Activated CD4-positive, alpha-beta T cell treated with anti-CD3 and anti-CD28 coated beads, Interleukin-2, amount 10 ng/mL, durations not matched to agents 7 days and 5 days (primary cell): ENCODE data around the gene SNX27. TPM values are rescaled to one million over a fixed set of nuclear protein-coding genes. Genes with fewer than 3 reads are reported as not detected.
"Not testable (repeated sequence)": the region's sequence is repeated elsewhere in the genome, so short reads cannot be mapped to it uniquely, and the experiment has no call there.

Source experiments
- CTCF ChIA-PET: fragments of 350-600 bp; sonication (Branson Sonifier 250); formaldehyde crosslinking; loops from one replicate; lab custom pipeline; 2021; ENCODE audit warnings: antibody characterized with exemption; lab: Charles Lee
- POLR2A ChIA-PET: fragments of 350-600 bp; sonication (Branson Sonifier 250); formaldehyde crosslinking; loops from one replicate; lab custom pipeline; 2021; ENCODE audit warnings: antibody characterized with exemption; lab: Charles Lee
- DNase-seq: peaks from one replicate; pipeline ENCODE4 v3.0.0-alpha.2; 2020
- H3K27ac Mint-ChIP-seq: one replicate; pipeline ENCODE4 v1.8.0; 2021; ENCODE audit warnings: mild to moderate bottlenecking, moderate library complexity, mixed read lengths
- H3K27me3 Mint-ChIP-seq: one replicate; pipeline ENCODE4 v1.8.0; 2021; ENCODE audit warnings: mixed read lengths
- H3K36me3 Mint-ChIP-seq: one replicate; pipeline ENCODE4 v1.8.0; 2021; ENCODE audit warnings: low read depth, mixed read lengths
- H3K4me1 Mint-ChIP-seq: one replicate; pipeline ENCODE4 v1.8.0; 2021; ENCODE audit warnings: mixed read lengths
- H3K4me3 Mint-ChIP-seq: one replicate; pipeline ENCODE4 v1.8.0; 2021; ENCODE audit warnings: mild to moderate bottlenecking, moderate library complexity, mixed read lengths
- H3K9me3 Mint-ChIP-seq: one replicate; pipeline ENCODE4 v1.8.0; 2021; ENCODE audit warnings: mixed read lengths
- total RNA-seq, 2 experiments: library from RNA; stranded (reverse); gene quantifications; one replicate each; pipeline ENCODE4 v1.2.3, GENCODE V29; 2021

The SNX27 gene
- total RNA-seq, 2 experiments from 2014 or later: 24.5 to 25.1 TPM

GRCh38 chr1:151624783-151625182 is 12.9 kb downstream of the SNX27 start:
- no peak overlapping the region for H3K27ac Mint-ChIP-seq
- H3K36me3 Mint-ChIP-seq: peaks cover 6% of the 10 kb centered on the region
- CTCF ChIA-PET: interaction anchor here (1.2 to 2.1 kb wide), 3 partner anchors 9 to 196 kb away, joined by 3 to 4 read pairs (median 3); no protein-coding TSS in a partner anchor
- no peak overlapping the region for H3K4me3 Mint-ChIP-seq
- H3K9me3 Mint-ChIP-seq: no peaks in the 10 kb centered on the region
- peaks cover 13% of the 10 kb centered on the region for H3K4me1 Mint-ChIP-seq
- POLR2A ChIA-PET: no interaction called here
- no peak for DNase-seq
- no peaks in the 10 kb centered on the region for H3K27me3 Mint-ChIP-seq

GRCh38 chr1:151626740-151627334 is 15.0 kb downstream of the SNX27 start:
- Mint-ChIP-seq H3K4me3 (no peak overlapping the region), H3K9me3 (no peaks in the 10 kb centered on the region), H3K27me3 (no peaks in the 10 kb centered on the region), H3K27ac (no peak overlapping the region), H3K36me3 (peaks cover 6% of the 10 kb centered on the region), H3K4me1 (peaks cover under 1% of the 10 kb centered on the region)
- CTCF ChIA-PET: no interaction called here
- DNase-seq: no peak
- POLR2A ChIA-PET: no interaction called here

GRCh38 chr1:151629278-151629677 is 17.4 kb downstream of the SNX27 start:
- no peaks in the 10 kb centered on the region for H3K4me1 Mint-ChIP-seq
- peaks cover 6% of the 10 kb centered on the region for H3K36me3 Mint-ChIP-seq
- H3K9me3 Mint-ChIP-seq: no peaks in the 10 kb centered on the region
- CTCF ChIA-PET: no interaction called here
- no peak for DNase-seq
- no peaks in the 10 kb centered on the region for H3K27me3 Mint-ChIP-seq
- no peak overlapping the region for H3K4me3 Mint-ChIP-seq
- POLR2A ChIA-PET: no interaction called here
- no peak overlapping the region for H3K27ac Mint-ChIP-seq

GRCh38 chr1:151635479-151636072 is 23.7 kb downstream of the SNX27 start:
- Mint-ChIP-seq H3K27ac (no peak overlapping the region), H3K9me3 (no peaks in the 10 kb centered on the region), H3K36me3 (peaks cover 9% of the 10 kb centered on the region), H3K27me3 (no peaks in the 10 kb centered on the region), H3K4me1 (no peaks in the 10 kb centered on the region), H3K4me3 (no peak overlapping the region)
- POLR2A ChIA-PET: no interaction called here
- DNase-seq: no peak
- CTCF ChIA-PET: no interaction called here

DNA sequence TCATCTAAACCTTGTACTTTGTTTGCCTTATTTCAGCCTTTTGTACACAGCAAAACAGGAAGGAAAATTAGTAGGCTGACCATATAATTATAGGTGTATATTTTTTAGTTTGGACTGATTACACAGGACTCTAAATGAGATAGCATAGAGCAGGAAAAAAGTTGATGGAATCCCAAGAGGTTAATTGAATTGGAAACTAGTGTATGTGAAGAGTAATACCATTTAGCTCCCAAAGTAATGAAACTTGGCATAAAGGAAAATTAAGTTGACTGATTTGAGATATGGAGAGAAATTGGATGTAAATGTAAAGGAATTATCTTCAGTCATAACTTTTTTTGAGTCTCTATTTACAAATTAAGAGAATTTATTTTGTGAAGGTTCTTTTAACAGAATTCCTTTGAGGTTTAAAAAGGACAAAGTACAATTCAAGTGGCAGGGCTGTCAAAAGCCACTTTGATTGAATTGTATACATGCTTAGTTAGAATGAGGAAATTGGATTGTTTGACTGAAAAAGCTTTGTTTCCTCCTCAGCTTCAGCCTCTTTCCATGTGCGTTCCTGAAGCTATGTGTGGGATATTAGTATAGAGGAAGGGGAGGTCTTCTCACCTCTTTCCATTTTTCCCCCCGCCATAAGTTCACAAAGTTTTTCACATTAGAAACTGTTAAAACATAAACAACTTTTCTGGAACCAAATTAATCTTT is 26.4 kb downstream of the SNX27 start:
- no peaks in the 10 kb centered on the region for H3K9me3 Mint-ChIP-seq
- H3K4me1 Mint-ChIP-seq: no peaks in the 10 kb centered on the region
- ChIA-PET CTCF (interaction anchor here (0.6 to 1.9 kb wide), 4 partner anchors 11 to 80 kb away, joined by 3 to 5 read pairs (median 3); no protein-coding TSS in a partner anchor), POLR2A (no interaction called here)
- DNase-seq: no peak
- no peak overlapping the region for H3K4me3 Mint-ChIP-seq
- H3K27ac Mint-ChIP-seq: no peak overlapping the region
- H3K27me3 Mint-ChIP-seq: no peaks in the 10 kb centered on the region
- H3K36me3 Mint-ChIP-seq: peaks cover 13% of the 10 kb centered on the region

DNA sequence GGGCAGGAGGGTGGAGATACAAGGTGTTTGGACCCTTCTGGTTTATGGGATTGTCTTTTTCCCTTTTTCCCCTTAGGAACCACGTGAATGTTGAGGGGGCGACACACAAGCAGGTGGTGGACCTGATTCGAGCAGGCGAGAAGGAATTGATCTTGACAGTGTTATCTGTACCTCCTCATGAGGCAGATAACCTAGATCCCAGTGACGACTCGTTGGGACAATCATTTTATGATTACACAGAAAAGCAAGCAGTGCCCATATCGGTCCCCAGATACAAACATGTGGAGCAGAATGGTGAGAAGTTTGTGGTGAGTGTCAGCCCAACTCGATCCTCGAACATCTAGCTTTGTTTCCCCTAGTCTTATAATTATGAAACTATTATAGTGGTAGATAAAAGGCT is 27.0 kb downstream of the SNX27 start:
- ChIA-PET POLR2A (no interaction called here), CTCF (interaction anchor here (1.9 kb wide), 1 partner anchor 18 kb away, joined by 5 read pairs; no protein-coding TSS in a partner anchor)
- no peak overlapping the region for H3K4me3 Mint-ChIP-seq
- no peaks in the 10 kb centered on the region for H3K4me1 Mint-ChIP-seq
- no peaks in the 10 kb centered on the region for H3K27me3 Mint-ChIP-seq
- H3K9me3 Mint-ChIP-seq: no peaks in the 10 kb centered on the region
- H3K36me3 Mint-ChIP-seq: peaks cover 13% of the 10 kb centered on the region
- no peak for DNase-seq
- H3K27ac Mint-ChIP-seq: no peak overlapping the region

DNA sequence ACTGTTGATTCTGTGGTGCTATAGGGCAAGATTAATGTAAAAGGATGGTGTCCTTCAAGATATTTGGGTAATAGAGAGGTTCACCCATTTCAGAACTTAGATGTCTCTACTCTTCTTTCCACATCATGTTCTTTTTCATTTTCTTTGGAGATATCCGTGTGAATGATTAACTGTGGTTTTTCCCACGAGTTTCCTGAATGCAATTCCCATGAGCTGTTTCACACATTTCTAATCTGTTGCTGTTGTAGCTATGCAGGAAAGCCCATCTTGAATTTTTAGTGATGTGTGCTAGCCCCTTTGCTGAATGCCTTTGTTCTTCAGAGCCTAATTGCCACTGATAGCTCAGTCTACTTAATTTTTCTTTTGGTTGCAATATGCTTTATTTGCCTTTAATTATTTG is 27.6 kb downstream of the SNX27 start:
- ChIA-PET POLR2A (no interaction called here), CTCF (no interaction called here)
- Mint-ChIP-seq H3K4me1 (no peaks in the 10 kb centered on the region), H3K27me3 (no peaks in the 10 kb centered on the region), H3K9me3 (no peaks in the 10 kb centered on the region), H3K4me3 (no peak overlapping the region), H3K36me3 (peaks cover 13% of the 10 kb centered on the region), H3K27ac (no peak overlapping the region)
- no peak for DNase-seq

GRCh38 chr1:151641229-151641628 is 29.4 kb downstream of the SNX27 start:
- Mint-ChIP-seq H3K27me3 (no peaks in the 10 kb centered on the region), H3K36me3 (peaks cover 16% of the 10 kb centered on the region), H3K9me3 (no peaks in the 10 kb centered on the region), H3K27ac (no peak overlapping the region), H3K4me3 (no peak overlapping the region), H3K4me1 (no peaks in the 10 kb centered on the region)
- no peak for DNase-seq
- POLR2A ChIA-PET: no interaction called here
- CTCF ChIA-PET: interaction anchor here (1.2 kb wide), 1 partner anchor 12 kb away, joined by 3 read pairs; no protein-coding TSS in a partner anchor

DNA sequence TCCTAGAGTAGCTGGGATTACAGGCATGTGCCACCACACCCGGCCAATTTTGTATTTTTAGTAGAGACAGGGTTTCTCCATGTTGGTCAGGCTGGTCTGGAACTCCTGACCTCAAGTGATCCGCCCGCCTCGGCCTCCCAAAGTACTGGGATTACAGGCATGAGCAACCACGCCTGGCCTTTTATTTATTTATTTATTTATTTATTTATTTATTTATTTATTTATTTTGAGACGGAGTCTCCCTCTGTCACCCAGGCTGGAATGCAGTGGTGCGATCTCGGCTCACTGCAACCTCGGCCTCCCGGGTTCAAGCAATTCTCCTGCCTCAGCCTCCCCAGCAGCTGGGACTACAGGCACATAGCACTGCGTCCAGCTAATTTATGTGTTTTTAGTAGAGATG is 31.2 kb downstream of the SNX27 start:
- peaks cover 20% of the 10 kb centered on the region for H3K36me3 Mint-ChIP-seq
- H3K27me3 Mint-ChIP-seq, CTCF ChIA-PET, DNase-seq, H3K9me3 Mint-ChIP-seq, H3K27ac Mint-ChIP-seq, H3K4me3 Mint-ChIP-seq, POLR2A ChIA-PET, H3K4me1 Mint-ChIP-seq: not testable (repeated sequence)

DNA sequence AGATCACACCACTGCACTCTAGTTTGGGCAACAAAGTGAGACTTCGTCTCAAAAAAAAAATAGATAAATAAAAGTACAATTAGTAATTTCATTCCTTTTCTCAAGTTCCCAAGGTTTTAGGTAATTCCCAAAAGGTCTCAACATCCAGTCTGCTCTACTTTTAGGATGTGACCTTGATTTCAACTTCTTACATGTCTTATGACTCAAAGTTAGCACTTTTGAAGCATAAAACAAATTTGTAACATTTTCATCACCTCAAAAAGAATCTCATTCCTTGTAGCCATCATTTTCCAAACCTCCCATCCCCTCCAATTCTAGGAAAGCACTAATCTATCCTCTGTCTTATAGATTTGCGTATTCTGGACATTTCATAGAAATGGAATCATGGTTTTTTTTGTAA is 32.2 kb downstream of the SNX27 start:
- H3K4me3 Mint-ChIP-seq: no peak overlapping the region
- peaks cover 20% of the 10 kb centered on the region for H3K36me3 Mint-ChIP-seq
- H3K4me1 Mint-ChIP-seq: no peaks in the 10 kb centered on the region
- H3K27ac Mint-ChIP-seq: no peak overlapping the region
- H3K27me3 Mint-ChIP-seq: no peaks in the 10 kb centered on the region
- DNase-seq: no peak
- ChIA-PET CTCF (no interaction called here), POLR2A (no interaction called here)
- no peaks in the 10 kb centered on the region for H3K9me3 Mint-ChIP-seq

GRCh38 chr1:151653397-151653796 is 41.5 kb downstream of the SNX27 start:
- POLR2A ChIA-PET: no interaction called here
- H3K4me3 Mint-ChIP-seq: no peak overlapping the region
- no peaks in the 10 kb centered on the region for H3K27me3 Mint-ChIP-seq
- H3K27ac Mint-ChIP-seq: peak overlapping the region; percentile 5
- peaks cover 18% of the 10 kb centered on the region for H3K4me1 Mint-ChIP-seq
- DNase-seq: no peak
- peaks cover 25% of the 10 kb centered on the region for H3K36me3 Mint-ChIP-seq
- H3K9me3 Mint-ChIP-seq: no peaks in the 10 kb centered on the region
- CTCF ChIA-PET: interaction anchor here (0.6 to 1.0 kb wide), 4 partner anchors 12 to 118 kb away, joined by 3 read pairs; no protein-coding TSS in a partner anchor

DNA sequence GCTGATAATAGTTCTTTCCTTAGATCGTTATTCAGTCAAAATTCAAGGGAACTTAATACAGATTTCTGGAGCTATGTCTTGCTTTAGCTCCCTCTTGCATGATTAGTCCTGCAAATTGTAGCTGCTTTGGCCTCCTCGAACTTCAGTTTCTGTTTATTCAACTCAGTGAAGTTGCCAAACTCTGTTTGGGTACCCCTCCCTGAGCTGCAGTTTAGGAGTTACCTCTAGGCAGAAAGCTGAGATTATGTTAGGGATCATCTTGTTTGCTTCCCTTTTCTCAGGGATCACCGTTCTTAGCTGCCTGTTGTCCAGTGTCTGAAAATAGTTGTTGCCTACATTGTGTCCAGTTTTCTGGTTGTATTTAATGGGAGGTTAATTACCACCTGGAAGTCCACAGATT is 43.5 kb downstream of the SNX27 start:
- ChIA-PET POLR2A (no interaction called here), CTCF (interaction anchor here (0.9 to 1.5 kb wide), 3 partner anchors 13 to 183 kb away, joined by 3 to 4 read pairs (median 3); no protein-coding TSS in a partner anchor)
- no peaks in the 10 kb centered on the region for H3K27me3 Mint-ChIP-seq
- peaks cover 26% of the 10 kb centered on the region for H3K36me3 Mint-ChIP-seq
- H3K4me1 Mint-ChIP-seq: peaks cover 18% of the 10 kb centered on the region
- no peaks in the 10 kb centered on the region for H3K9me3 Mint-ChIP-seq
- no peak for DNase-seq
- no peak overlapping the region for H3K27ac Mint-ChIP-seq
- H3K4me3 Mint-ChIP-seq: no peak overlapping the region

- ChIA-PET POLR2A (no interaction called here), CTCF (interaction anchor here (1.1 kb wide), 1 partner anchor 59 kb away, joined by 4 read pairs; the partner anchor contains the start of gene RIIAD1)
- Mint-ChIP-seq H3K4me1 (peaks cover 14% of the 10 kb centered on the region), H3K27me3 (no peaks in the 10 kb centered on the region), H3K27ac (peak overlapping the region; percentile 37), H3K4me3 (no peak overlapping the region), H3K9me3 (no peaks in the 10 kb centered on the region), H3K36me3 (peaks cover 26% of the 10 kb centered on the region)
- DNase-seq: no peak
These were observed 49.9 kb downstream of the SNX27 start for GRCh38 chr1:151661751-151662150.
